Hippocampal formation (tissue), 2 donors: ENCODE data around the gene MAS1L.
"Not testable (repeated sequence)": the region's sequence is repeated elsewhere in the genome, so short reads cannot be mapped to it uniquely, and the experiment has no call there.

Experiments
- DNase-seq, 2 donors: peaks; one replicate each; lab custom pipeline; 2025; lab: John Stamatoyannopoulos, UW

MAS1L gene

DNA sequence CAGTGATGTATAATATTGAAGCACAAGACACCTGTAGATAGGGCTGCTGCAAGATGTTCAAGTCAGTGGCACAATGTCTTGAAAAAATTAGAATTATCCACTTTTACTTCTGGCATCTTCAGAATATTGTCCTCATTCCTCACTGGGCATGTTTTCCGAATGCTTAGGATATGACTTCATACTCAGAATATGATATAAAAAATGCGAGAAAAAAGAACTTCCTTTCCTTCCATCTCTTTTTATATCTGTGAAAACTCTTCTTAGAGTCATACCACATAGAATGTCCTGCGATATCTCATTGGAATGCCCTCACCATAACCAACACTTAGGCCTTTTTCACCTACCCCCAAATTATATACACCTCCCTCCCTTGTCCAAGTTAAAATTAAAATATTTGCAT lies 4.6 kb downstream of the MAS1L start:
- no peak for DNase-seq

GRCh38 chr6:29479560-29479959 lies 8.2 kb downstream of the MAS1L start:
- DNase-seq, result no peak

DNA sequence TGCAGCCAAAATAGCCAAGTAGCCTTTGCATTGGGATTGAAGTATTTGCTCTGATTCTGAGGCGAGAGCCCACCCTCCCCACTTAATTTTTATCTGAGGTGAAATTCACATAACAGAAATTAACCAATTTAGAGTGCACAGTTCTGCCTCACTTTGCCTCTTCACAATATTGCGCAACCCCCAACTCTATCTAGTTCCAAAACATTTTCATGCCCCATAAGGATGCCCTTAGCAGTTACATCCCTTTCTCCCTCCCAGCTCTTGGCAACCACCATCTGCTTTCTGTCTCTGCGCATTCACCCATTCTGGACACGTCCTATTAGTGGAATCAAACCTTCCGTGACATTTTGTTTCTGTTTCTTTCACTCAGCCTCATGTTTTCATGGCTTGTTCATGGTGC lies 9.0 kb downstream of the MAS1L start:
- DNase-seq, result no peak

DNA sequence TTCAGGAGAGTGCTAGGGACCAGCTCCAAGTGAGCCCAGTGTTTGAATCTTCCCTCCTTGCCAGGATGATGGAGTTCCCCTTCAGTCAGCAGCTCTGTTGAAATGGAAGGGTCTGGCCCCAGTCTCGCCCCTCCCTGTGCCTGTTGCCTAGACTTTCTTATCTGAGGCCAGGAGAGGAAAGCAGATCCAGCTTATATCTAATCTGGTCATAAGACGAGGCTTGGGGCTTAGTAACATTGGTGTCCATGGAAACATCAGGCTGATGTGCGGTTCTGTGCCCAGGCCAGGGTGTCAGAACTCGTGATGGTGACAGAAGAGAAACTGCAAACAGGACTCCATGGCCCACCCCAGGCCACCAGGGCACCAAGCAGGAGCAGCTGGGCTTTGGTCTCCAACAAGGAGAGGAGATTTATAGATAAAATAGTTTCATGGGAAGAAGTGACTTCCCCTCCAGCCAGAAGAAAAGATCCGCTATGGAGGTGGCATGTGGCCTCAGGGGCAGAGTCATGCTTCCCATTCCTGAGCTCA lies 9.8 kb downstream of the MAS1L start:
- no peak for DNase-seq

- DNase-seq, result no peak
Measured at GRCh38 chr6:29474996-29475395, 12.8 kb downstream of the MAS1L start.

GRCh38 chr6:29466241-29466640 lies 21.5 kb downstream of the MAS1L start:
- no peak for DNase-seq

- DNase-seq, result no peak
Measured at GRCh38 chr6:29465801-29466200, 22.0 kb downstream of the MAS1L start.

- no peak for DNase-seq
Measured at GRCh38 chr6:29465279-29465678, 22.5 kb downstream of the MAS1L start.

- no peak for DNase-seq
Measured at GRCh38 chr6:29462022-29462421, 25.7 kb downstream of the MAS1L start.

DNA sequence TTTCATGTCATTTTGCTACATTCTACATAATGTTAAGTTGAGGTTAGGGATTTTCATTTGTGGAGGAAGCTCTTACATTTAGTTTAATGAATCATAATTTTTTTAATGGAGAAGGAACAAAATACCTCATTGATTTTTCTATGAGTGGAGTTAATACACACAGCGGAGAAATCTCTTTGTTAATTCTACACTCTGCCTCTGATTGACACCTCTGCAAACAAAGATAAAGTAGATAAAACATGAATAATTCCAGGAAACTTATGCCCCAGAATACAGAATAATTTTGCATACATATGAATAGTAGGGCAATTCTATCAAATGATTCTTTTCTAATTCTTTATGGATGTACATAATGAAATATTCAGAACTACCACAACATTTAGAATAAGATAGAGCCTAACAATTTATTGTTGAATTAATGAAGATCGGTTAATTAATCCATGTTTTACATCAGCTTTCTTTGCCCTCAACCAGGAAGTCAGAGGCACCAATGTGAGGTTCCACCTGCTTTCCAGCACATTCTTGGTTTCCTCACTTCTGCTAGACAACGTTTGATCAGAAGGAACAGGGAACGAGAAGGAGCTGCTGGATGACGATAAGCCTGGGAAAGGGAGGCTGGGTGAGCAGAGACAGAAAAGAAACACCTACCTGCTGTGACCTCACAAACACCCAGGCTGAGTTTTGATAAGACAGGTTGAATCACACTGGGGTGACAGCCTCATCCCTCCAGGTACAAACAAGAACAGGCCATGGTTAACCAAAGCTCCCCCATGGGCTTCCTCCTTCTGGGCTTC lies 26.5 kb downstream of the MAS1L start:
- DNase-seq, result no peak

- DNase-seq, result no peak
Measured at GRCh38 chr6:29456971-29457370, 30.8 kb downstream of the MAS1L start, which contains the start of the genes OR11A1 and OR2H1. OR11A1 (minus strand) TSS chr6:29457071; CDS start chr6:29427641, 29,430 bp downstream. OR2H1 (plus strand) TSS chr6:29457155; CDS start chr6:29461770, 4,615 bp downstream.

DNA sequence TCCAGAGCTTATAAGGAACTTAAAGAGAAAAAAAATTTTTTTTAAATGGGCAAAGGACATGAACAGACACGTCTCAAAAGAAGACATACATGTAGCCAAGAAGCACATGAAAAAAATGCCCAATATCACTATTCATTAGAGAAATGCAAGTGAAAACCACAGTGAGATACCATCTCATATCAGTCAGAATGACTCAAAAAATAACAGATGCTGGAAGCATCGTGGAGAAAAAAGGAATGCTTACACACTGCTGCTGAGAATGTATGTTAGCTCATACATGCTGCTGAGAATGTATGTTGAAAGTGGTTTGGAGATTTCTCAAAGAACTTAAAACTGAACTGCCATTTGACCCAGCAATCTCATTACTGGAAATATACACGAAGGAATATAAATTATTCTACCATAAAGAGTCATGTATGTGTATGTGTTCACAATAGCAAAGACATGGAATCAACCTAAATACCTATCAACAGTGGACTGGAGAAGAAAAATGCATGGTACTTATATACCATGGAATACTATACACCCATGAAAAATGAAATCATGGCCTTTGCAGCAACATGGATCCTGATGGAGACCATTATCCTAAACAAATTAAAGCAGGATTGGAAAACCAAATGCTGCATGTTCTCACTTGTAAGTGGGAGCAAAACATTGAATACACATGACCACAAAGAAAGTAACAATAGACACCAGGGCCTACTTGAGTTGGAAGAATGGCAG lies 36.1 kb downstream of the MAS1L start:
- no peak for DNase-seq

DNA sequence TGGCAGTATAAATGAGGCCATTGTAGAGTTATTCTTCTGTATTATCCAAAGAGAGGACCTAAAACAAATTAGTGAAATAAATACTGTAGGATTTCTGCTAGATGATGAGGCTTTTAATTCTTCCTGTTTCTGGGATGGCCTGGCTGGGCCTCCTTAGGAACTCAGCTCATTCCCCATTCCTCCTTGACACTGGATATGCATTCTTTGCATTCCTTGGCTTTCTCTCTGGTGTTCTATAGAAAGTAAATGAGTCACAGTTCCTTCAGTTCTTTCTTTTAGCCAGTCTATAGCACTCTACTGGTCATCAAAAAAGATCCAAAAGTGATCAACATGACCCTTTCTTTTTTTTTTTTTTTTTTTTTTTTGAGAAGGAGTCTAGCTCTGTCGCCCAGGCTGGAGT lies 40.1 kb downstream of the MAS1L start:
- no peak for DNase-seq

- not testable (repeated sequence) for DNase-seq
Measured at GRCh38 chr6:29444031-29444430, 43.7 kb downstream of the MAS1L start.

- DNase-seq, result no peak
Measured at GRCh38 chr6:29442719-29443118, 45.0 kb downstream of the MAS1L start.

GRCh38 chr6:29439006-29439405 lies 48.8 kb downstream of the MAS1L start, which contains the start of gene OR10C1:
OR10C1 (plus strand) TSS chr6:29439306; CDS start chr6:29440016, 710 bp downstream.
- no peak for DNase-seq

DNA sequence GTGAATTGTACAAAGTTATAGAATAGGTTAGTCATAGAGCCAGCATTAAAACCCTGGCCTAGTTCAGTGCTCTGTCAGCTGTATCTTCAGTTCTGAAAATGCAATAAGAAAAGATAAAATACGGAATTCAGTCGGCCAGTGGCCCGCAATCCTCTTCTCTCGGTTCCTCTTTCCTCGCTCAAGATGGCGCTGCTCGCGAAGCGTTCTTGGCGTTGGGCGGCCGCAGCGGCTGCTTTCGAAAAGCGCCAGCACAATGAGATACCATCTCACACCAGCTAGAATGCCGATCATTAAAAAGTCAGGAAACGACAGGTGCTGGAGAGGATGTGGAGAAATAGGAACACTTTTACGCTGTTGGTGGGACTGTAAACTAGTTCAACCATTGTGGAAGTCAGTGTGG lies 51.0 kb downstream of the MAS1L start:
- not testable (repeated sequence) for DNase-seq
